ENCODE data around the gene TMPRSS4. TPM values are rescaled to one million over a fixed set of nuclear protein-coding genes. Genes with fewer than 3 reads are reported as not detected.

The TMPRSS4 gene
- total and polyA plus RNA-seq, 2 donors (not counting 1 experiment from before 2014, with no cell fraction given), result not detected

DNA sequence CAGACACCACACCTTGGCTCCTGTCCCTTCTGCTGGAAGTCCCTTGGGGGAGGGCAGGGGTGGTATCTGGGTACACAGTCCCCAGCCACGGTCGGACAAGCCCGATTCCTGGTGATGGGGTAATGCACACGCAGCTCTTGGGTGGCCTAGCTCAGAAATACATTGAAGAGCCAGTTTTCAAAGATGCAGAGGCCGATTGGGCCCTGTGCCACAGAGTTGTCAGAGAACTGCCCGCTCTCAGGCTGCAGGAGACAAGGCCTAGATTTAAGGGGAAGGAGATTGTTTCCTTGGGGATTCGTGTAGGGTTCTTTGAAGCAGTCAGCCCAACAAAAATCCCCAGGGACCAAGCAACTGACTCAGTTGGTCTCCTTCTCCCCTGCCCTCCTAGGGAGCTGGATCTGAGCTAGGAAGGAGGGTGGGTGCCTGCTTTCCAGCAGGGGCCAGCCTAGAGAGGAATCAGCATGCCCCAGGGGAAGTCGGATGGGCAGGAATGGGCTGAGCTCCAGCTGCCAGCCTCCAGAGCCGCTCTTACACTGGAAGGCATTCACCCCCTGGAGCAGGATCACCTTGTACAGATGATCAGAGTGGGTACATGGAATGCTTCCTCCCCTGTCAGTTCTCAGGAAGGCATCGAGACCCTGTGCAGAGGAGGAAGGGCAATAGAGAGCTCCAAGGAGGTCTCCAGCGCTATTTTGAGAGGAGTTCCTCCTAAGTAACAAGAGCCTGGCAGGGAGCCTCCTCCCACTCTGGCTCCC is 79.1 kb downstream of the TMPRSS4 start:
- H3K9ac ChIP-seq (ENCODE audit: low read length), result no peak overlapping the region
- H3K9me3 ChIP-seq (ENCODE audit: control extremely low read depth in 1 of 3, control insufficient read depth in 2 of 3, insufficient read depth in 1 of 3, low read length in 2 of 3), result peaks cover 0 to 6% (median 0%) of the 10 kb centered on the region in 3 donors
- H3K4me3 ChIP-seq (ENCODE audit: control extremely low read depth in 1 of 5, extremely low read depth in 1 of 5, insufficient read depth in 1 of 5, low read depth in 2 of 5, low read length in 4 of 5), result no peak overlapping the region
- 78% methylated on average over 8 of the region's 11 CpGs for WGBS (ENCODE audit: insufficient coverage)
- ATAC-seq (ENCODE audit: low read depth) (no peak), DNase-seq (no peak)
- no peaks in the 10 kb centered on the region for H4K20me1 ChIP-seq (ENCODE audit: control insufficient read depth, insufficient read depth, low read length, poor library complexity, severe bottlenecking)
- H2AFZ ChIP-seq (ENCODE audit: insufficient read depth, low read depth, low read length, poor library complexity, severe bottlenecking), result no peak overlapping the region
- no peak overlapping the region for H3K4me2 ChIP-seq (replicated peaks; ENCODE audit: low read depth, low read length, poor library complexity, severe bottlenecking)
- Mint-ChIP-seq H3K9me3 (ENCODE audit: insufficient read depth) (no peaks in the 10 kb centered on the region), H3K4me1 (peaks cover 9% of the 10 kb centered on the region), H3K27ac (no peak overlapping the region), H3K4me3 (no peak overlapping the region), H3K27me3 (peaks cover 64% of the 10 kb centered on the region)
- H3K27ac ChIP-seq (ENCODE audit: low read length in 2 of 2), result no peak overlapping the region
- TF ChIP-seq EZH2 (IDR thresholded peaks at IDR 0.05; ENCODE audit: borderline replicate concordance, insufficient read depth, low read depth, low read length, poor library complexity, severe bottlenecking) (no peak), CTCF (IDR thresholded peaks at IDR 0.05) (no peak)
- peaks cover 11 to 12% of the 10 kb centered on the region in 2 donors for H3K4me1 ChIP-seq (ENCODE audit: control insufficient read depth in 2 of 2, insufficient read depth in 2 of 2, low read length in 2 of 2)
- intact Hi-C loops (cut with micrococcal nuclease), result no loop called here
- H3K79me2 ChIP-seq (ENCODE audit: control insufficient read depth, insufficient read depth, low read length), result no peaks in the 10 kb centered on the region
- peaks cover 0 to 69% (median 32%) of the 10 kb centered on the region in 4 experiments for H3K27me3 ChIP-seq (replicated peaks in 1 of 4; ENCODE audit: control extremely low read depth in 1 of 4, control insufficient read depth in 3 of 4, insufficient read depth in 4 of 4, low read length in 3 of 4)
- H3K36me3 ChIP-seq (replicated peaks in 1 of 2; ENCODE audit: control extremely low read depth in 1 of 2, control insufficient read depth in 1 of 2, extremely low read depth in 1 of 2, insufficient read depth in 2 of 2, low read length in 1 of 2), result no peaks in the 10 kb centered on the region
- POLR2A ChIA-PET, result no interaction called here
- CTCF ChIA-PET, result interaction anchor here (0.7 to 1.9 kb wide), 3 partner anchors 11 to 195 kb away, joined by 3 to 5 read pairs (median 4); no protein-coding TSS in a partner anchor

DNA sequence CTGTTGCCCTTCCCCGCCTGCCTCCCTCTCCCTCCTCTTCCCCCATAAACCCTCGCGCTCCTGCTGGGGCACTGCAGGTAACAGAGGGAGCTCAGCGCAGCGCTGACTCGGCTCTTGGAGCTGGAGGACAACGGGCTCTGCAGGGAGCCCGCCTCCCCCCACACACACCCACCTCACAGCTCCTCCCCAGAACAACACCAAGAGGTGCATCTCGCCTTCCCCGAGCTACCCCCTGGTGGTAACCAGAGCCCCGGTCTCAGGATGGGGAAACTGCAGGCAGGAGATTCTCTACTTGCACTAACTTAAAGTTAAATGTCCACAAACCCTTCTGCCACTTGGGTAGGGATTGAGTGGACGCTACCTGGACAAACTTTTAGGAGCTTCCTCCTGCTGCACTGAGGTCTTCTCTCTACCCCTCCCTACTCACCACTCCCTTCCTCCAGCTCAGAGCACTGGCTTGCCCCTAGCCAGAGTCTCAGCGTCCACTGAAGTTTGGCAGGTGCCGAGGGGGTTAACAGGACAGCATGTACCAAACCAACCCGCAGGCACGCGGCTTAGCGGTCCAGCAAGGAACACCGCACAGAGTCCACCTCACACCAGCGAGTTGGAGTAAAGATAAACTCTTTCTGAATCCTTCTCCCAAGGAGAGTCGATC is 79.8 kb downstream of the TMPRSS4 start:
- POLR2A ChIA-PET, result no interaction called here
- no peak for ATAC-seq (ENCODE audit: low read depth)
- Mint-ChIP-seq H3K27ac (no peak overlapping the region), H3K27me3 (peaks cover 66% of the 10 kb centered on the region), H3K9me3 (ENCODE audit: insufficient read depth) (no peaks in the 10 kb centered on the region), H3K4me3 (no peak overlapping the region), H3K4me1 (peaks cover 9% of the 10 kb centered on the region)
- no peak for DNase-seq
- no peak overlapping the region for H3K4me2 ChIP-seq (replicated peaks; ENCODE audit: low read depth, low read length, poor library complexity, severe bottlenecking)
- peaks cover 0 to 67% (median 33%) of the 10 kb centered on the region in 4 experiments for H3K27me3 ChIP-seq (replicated peaks in 1 of 4; ENCODE audit: control extremely low read depth in 1 of 4, control insufficient read depth in 3 of 4, insufficient read depth in 4 of 4, low read length in 3 of 4)
- H4K20me1 ChIP-seq (ENCODE audit: control insufficient read depth, insufficient read depth, low read length, poor library complexity, severe bottlenecking), result no peaks in the 10 kb centered on the region
- no peaks in the 10 kb centered on the region for H3K79me2 ChIP-seq (ENCODE audit: control insufficient read depth, insufficient read depth, low read length)
- WGBS (ENCODE audit: insufficient coverage), result 16% methylated on average over 18 of the region's 21 CpGs
- H3K27ac ChIP-seq (ENCODE audit: low read length in 2 of 2), result no peak overlapping the region
- no peak overlapping the region for H3K9ac ChIP-seq (ENCODE audit: low read length)
- TF ChIP-seq EZH2 (IDR thresholded peaks at IDR 0.05; ENCODE audit: borderline replicate concordance, insufficient read depth, low read depth, low read length, poor library complexity, severe bottlenecking), result no peak
- no peak for TF ChIP-seq CTCF (IDR thresholded peaks at IDR 0.05)
- H3K36me3 ChIP-seq (replicated peaks in 1 of 2; ENCODE audit: control extremely low read depth in 1 of 2, control insufficient read depth in 1 of 2, extremely low read depth in 1 of 2, insufficient read depth in 2 of 2, low read length in 1 of 2), result no peaks in the 10 kb centered on the region
- CTCF ChIA-PET, result interaction anchor here (0.7 to 1.9 kb wide), 3 partner anchors 13 to 349 kb away, joined by 3 to 4 read pairs (median 3); no protein-coding TSS in a partner anchor
- intact Hi-C loops (cut with micrococcal nuclease), result no loop called here
- H2AFZ ChIP-seq (ENCODE audit: insufficient read depth, low read depth, low read length, poor library complexity, severe bottlenecking), result no peak overlapping the region
- no peak overlapping the region for H3K4me3 ChIP-seq (ENCODE audit: control extremely low read depth in 1 of 5, extremely low read depth in 1 of 5, insufficient read depth in 1 of 5, low read depth in 2 of 5, low read length in 4 of 5)
- peaks cover 11 to 12% of the 10 kb centered on the region in 2 donors for H3K4me1 ChIP-seq (ENCODE audit: control insufficient read depth in 2 of 2, insufficient read depth in 2 of 2, low read length in 2 of 2)
- peaks cover 0 to 6% (median 0%) of the 10 kb centered on the region in 3 donors for H3K9me3 ChIP-seq (ENCODE audit: control extremely low read depth in 1 of 3, control insufficient read depth in 2 of 3, insufficient read depth in 1 of 3, low read length in 2 of 3)

Data from B cell (primary cell).